A549 (cell line): ENCODE results near the gene LTA4H. TPM values are rescaled to one million over a fixed set of nuclear protein-coding genes. Genes with fewer than 3 reads are reported as not detected.

ENCODE experiments used
- ATAC-seq, 2 experiments: fragments of 200-7000 bp in 1 of 2; fragments of >200 bp in 1 of 2; cut with Nextera tagmentation in 1 of 2; cut with Tn5 transposase in 1 of 2; 3 replicates each; pipeline versions ENCODE4 v1.8.0 to v1.9.1; 2018 to 2020; ENCODE audit warnings: mild to moderate bottlenecking in 1 of 2, moderate library complexity in 1 of 2
- CTCF ChIA-PET: fragments of 300-600 bp; sonication (Branson Sonifier 250); formaldehyde crosslinking; extraction: SDS; loops from one replicate; lab custom pipeline; 2021; ENCODE audit warnings: antibody characterized with exemption, inconsistent platforms; lab: Yijun Ruan, JAX
- POLR2A ChIA-PET: fragments of 350-600 bp; formaldehyde crosslinking; extraction: SDS; loops from one replicate; lab custom pipeline; 2021; ENCODE audit warnings: antibody characterized with exemption, inconsistent platforms; lab: Yijun Ruan, JAX
- DNase-seq, 2 experiments: peaks; one replicate each; pipeline versions ENCODE4 v3.0.0 to v3.0.0-alpha.2; 2011 to 2016; ENCODE audit warnings: low read depth in 1 of 2, low spot score in 1 of 2
- FAIRE-seq: peaks from 2 replicates; lab custom pipeline; 2011; peaks lifted over from hg19 to GRCh38; lab: Jason Lieb, UNC
- H3K27ac ChIP-seq, 2 experiments: fragments of >200 bp; sonication (Bioruptor Twin); formaldehyde crosslinking; 3 replicates each; pipeline ENCODE4 v1.5.1; 2016 to 2017
- H3K4me1 ChIP-seq: fragments of >200 bp; sonication (Bioruptor Twin); formaldehyde crosslinking; 3 replicates; pipeline ENCODE4 v1.6.1; 2016
- H3K4me2 ChIP-seq: fragments of >200 bp; sonication (Bioruptor Twin); formaldehyde crosslinking; 3 replicates; pipeline ENCODE4 v1.6.1; 2016
- H3K4me3 ChIP-seq: fragments of >200 bp; sonication (Bioruptor Twin); formaldehyde crosslinking; 3 replicates; pipeline ENCODE4 v1.5.1; 2016
- H3K9me3 ChIP-seq: fragments of >200 bp; sonication (Bioruptor Twin); formaldehyde crosslinking; 3 replicates; pipeline ENCODE4 v1.6.1; 2016
- CBX2 ChIP-seq: fragments of 200-600 bp; sonication (generic); IDR thresholded peaks from 2 replicates; pipeline ENCODE4 v1.6.1; 2016; ENCODE audit warnings: low read depth, mild to moderate bottlenecking, borderline replicate concordance
- EP300 ChIP-seq, 2 experiments: fragments of >200 bp; sonication (Bioruptor Twin); formaldehyde crosslinking; IDR thresholded peaks; 2 replicates in 1 of 2; 3 replicates in 1 of 2; pipeline ENCODE4 v1.6.1; 2016 to 2017
- ESRRA ChIP-seq: fragments of 150-350 bp; IDR thresholded peaks from 2 replicates; pipeline ENCODE4 v1.6.1; 2014; ENCODE audit warnings: mild to moderate bottlenecking, low read length, borderline replicate concordance
- FOSB ChIP-seq: fragments of 250-450 bp; sonication (Bioruptor Pico); IDR thresholded peaks from 2 replicates; pipeline ENCODE4 v1.5.0; 2020; ENCODE audit warnings: mild to moderate bottlenecking, moderate library complexity
- FOXS1 ChIP-seq: fragments of 250-450 bp; sonication (Bioruptor Pico); IDR thresholded peaks from 2 replicates; pipeline ENCODE4 v1.5.0; 2020; ENCODE audit warnings: mild to moderate bottlenecking, moderate library complexity
- HEYL ChIP-seq: fragments of 250-450 bp; sonication (Bioruptor Pico); IDR thresholded peaks from 2 replicates; pipeline ENCODE4 v1.8.0; 2021; ENCODE audit warnings: mild to moderate bottlenecking, moderate library complexity
- HOXB5 ChIP-seq: fragments of 250-450 bp; sonication (Bioruptor Pico); IDR thresholded peaks from 2 replicates; pipeline ENCODE4 v1.5.0; 2020; ENCODE audit warnings: mild to moderate bottlenecking, moderate library complexity
- JUN ChIP-seq, 2 experiments: fragments of >200 bp; sonication (Bioruptor Twin); formaldehyde crosslinking; IDR thresholded peaks; 2 replicates in 1 of 2; 3 replicates in 1 of 2; pipeline ENCODE4 v1.6.1; 2016 to 2017
- KDM5A ChIP-seq: fragments of 200-600 bp; sonication (generic); IDR thresholded peaks from 2 replicates; pipeline ENCODE4 v1.6.1; 2016; ENCODE audit warnings: antibody characterized with exemption, mild to moderate bottlenecking
- MAFK ChIP-seq: fragments of 450-650 bp; IDR thresholded peaks from 2 replicates; pipeline ENCODE4 v1.6.1; 2014; ENCODE audit not compliant: partially characterized antibody
- NFE2L2 ChIP-seq: fragments of 150-350 bp; conservative IDR thresholded peaks from 2 replicates; pipeline ENCODE4 v1.6.1; 2014; ENCODE audit warnings: low read length
- NPAS2 ChIP-seq: fragments of 250-450 bp; sonication (Bioruptor Pico); IDR thresholded peaks from 2 replicates; pipeline ENCODE4 v1.8.0; 2022; ENCODE audit warnings: mild to moderate bottlenecking, moderate library complexity, borderline replicate concordance
- PHF8 ChIP-seq: fragments of 200-600 bp; sonication (generic); IDR thresholded peaks from 2 replicates; pipeline ENCODE4 v1.6.1; 2016; ENCODE audit warnings: low read depth, mild to moderate bottlenecking, antibody characterized with exemption, moderate library complexity, borderline replicate concordance
- POLR2AphosphoS2 ChIP-seq: conservative IDR thresholded peaks from 2 replicates; pipeline ENCODE4 v1.6.1; 2012; ENCODE audit warnings: low read length, improper control_type of control experiment, inconsistent platforms
- RAD21 ChIP-seq, 2 experiments: fragments of >200 bp in 1 of 2; sonication (Bioruptor Twin) in 1 of 2; formaldehyde crosslinking in 1 of 2; IDR thresholded peaks in 1 of 2; conservative IDR thresholded peaks in 1 of 2; 2 replicates in 1 of 2; 3 replicates in 1 of 2; pipeline ENCODE4 v1.6.1; 2012 to 2018; ENCODE audit warnings: inconsistent platforms in 1 of 2
- RARB ChIP-seq: fragments of 250-450 bp; sonication (Bioruptor Pico); IDR thresholded peaks from 2 replicates; pipeline ENCODE4 v1.8.0; 2021; ENCODE audit warnings: mild to moderate bottlenecking, moderate library complexity
- RNF2 ChIP-seq: fragments of 200-600 bp; sonication (generic); IDR thresholded peaks from 2 replicates; pipeline ENCODE4 v1.6.1; 2016; ENCODE audit warnings: low read depth, mild to moderate bottlenecking, antibody characterized with exemption, moderate library complexity, borderline replicate concordance
- TP53 ChIP-seq: fragments of 250-450 bp; sonication (Bioruptor Pico); IDR thresholded peaks from 2 replicates; pipeline ENCODE4 v1.5.0; 2021; ENCODE audit warnings: mild to moderate bottlenecking, moderate library complexity
- WGBS: methylation state at CpG from one replicate; pipeline ENCODE4 v1.1.6; 2017; ENCODE audit errors: missing lambda C conversion rate; 5-methylcytosine and 5-hydroxymethylcytosine counted together
- polyA plus RNA-seq, 4 experiments: library from polyadenylated mRNA; depleted of rRNA in 3 of 4; stranded (reverse); fragments of >200 nt; fragmentation: RNase III in 1 of 4; extraction: RNeasy Plus Mini Kit Qiagen cat#74134 plus additional on column Dnase treatment in 1 of 4; gene quantifications; 2 replicates in 3 of 4; 3 replicates in 1 of 4; pipeline ENCODE4 v1.2.3, GENCODE V29; 2011 to 2017
- TF ChIP-seq, protein P1 (sequence below): fragments of 200-600 bp; sonication (generic); IDR thresholded peaks from 2 replicates; pipeline ENCODE4 v1.6.1; 2016; ENCODE audit warnings: antibody characterized with exemption, mild to moderate bottlenecking, moderate library complexity
- TF ChIP-seq, protein P2 (sequence below): fragments of 250-450 bp; sonication (Bioruptor Pico); IDR thresholded peaks from 2 replicates; pipeline ENCODE4 v1.5.0; 2021; ENCODE audit warnings: mild to moderate bottlenecking, moderate library complexity, borderline replicate concordance
- TF ChIP-seq, protein P3 (sequence below): fragments of 250-450 bp; sonication (Bioruptor Pico); IDR thresholded peaks from 2 replicates; pipeline ENCODE4 v1.5.0; 2020; ENCODE audit warnings: low read depth, mild to moderate bottlenecking, moderate library complexity
- TF ChIP-seq, protein P4 (sequence below): IDR thresholded peaks from 2 replicates; pipeline ENCODE4 v1.6.1; 2012
- TF ChIP-seq, protein P5 (sequence below): fragments of >200 bp; sonication (Bioruptor Twin); formaldehyde crosslinking; IDR thresholded peaks from 3 replicates; pipeline ENCODE4 v1.5.1; 2016
- TF ChIP-seq, protein P6 (sequence below): IDR thresholded peaks from 2 replicates; pipeline ENCODE4 v1.6.1; 2012

Gene LTA4H
- polyA plus RNA-seq, 2 of the 4 experiments (the other 2 are of a cell fraction), result 126 to 174 TPM

DNA sequence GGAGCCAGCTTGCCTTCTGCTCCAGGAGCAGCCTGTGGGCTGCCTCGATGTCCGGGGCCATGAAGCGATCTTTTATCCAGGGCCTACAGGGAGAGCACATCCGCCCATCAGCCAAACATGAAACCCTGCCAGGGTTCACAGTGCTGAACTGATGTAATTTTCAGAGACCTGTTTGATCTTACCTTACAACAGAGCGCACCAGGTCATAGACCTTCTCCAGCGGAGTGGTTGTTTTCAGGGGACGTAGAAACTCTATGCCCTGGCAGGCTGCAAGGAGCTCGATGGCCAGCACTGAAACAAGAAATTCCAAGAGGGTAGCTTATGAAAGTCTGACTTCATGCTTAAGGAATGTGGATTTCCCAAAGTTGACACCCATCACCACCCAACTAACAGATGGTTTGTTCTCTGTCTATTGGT lies 59.0 kb downstream of the LTA4H start:
- Histone ChIP-seq H3K9me3 (no peaks in the 10 kb centered on the region), H3K4me2 (no peak overlapping the region), H3K27ac (no peak overlapping the region), H3K4me1 (no peaks in the 10 kb centered on the region)
- POLR2A ChIA-PET, result no interaction called here
- DNase-seq, result no peak
- WGBS, result 82% methylated on average over 8 of the region's 8 CpGs
- TF ChIP-seq, protein P1, sequence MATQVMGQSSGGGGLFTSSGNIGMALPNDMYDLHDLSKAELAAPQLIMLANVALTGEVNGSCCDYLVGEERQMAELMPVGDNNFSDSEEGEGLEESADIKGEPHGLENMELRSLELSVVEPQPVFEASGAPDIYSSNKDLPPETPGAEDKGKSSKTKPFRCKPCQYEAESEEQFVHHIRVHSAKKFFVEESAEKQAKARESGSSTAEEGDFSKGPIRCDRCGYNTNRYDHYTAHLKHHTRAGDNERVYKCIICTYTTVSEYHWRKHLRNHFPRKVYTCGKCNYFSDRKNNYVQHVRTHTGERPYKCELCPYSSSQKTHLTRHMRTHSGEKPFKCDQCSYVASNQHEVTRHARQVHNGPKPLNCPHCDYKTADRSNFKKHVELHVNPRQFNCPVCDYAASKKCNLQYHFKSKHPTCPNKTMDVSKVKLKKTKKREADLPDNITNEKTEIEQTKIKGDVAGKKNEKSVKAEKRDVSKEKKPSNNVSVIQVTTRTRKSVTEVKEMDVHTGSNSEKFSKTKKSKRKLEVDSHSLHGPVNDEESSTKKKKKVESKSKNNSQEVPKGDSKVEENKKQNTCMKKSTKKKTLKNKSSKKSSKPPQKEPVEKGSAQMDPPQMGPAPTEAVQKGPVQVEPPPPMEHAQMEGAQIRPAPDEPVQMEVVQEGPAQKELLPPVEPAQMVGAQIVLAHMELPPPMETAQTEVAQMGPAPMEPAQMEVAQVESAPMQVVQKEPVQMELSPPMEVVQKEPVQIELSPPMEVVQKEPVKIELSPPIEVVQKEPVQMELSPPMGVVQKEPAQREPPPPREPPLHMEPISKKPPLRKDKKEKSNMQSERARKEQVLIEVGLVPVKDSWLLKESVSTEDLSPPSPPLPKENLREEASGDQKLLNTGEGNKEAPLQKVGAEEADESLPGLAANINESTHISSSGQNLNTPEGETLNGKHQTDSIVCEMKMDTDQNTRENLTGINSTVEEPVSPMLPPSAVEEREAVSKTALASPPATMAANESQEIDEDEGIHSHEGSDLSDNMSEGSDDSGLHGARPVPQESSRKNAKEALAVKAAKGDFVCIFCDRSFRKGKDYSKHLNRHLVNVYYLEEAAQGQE, result no peak
- TF ChIP-seq MAFK, result no peak
- TF ChIP-seq KDM5A, result no peak
- TF ChIP-seq HOXB5 (CRISPR knock-in tag), result no peak
- TF ChIP-seq JUN (IDR thresholded peaks at IDR 0.05), result no peak
- TF ChIP-seq, all 56 proteins: peak for 0
- FAIRE-seq (no peak), ATAC-seq (no peak)
- no peak overlapping the region for H3K4me3 ChIP-seq
- CTCF ChIA-PET, result no interaction called here

DNA sequence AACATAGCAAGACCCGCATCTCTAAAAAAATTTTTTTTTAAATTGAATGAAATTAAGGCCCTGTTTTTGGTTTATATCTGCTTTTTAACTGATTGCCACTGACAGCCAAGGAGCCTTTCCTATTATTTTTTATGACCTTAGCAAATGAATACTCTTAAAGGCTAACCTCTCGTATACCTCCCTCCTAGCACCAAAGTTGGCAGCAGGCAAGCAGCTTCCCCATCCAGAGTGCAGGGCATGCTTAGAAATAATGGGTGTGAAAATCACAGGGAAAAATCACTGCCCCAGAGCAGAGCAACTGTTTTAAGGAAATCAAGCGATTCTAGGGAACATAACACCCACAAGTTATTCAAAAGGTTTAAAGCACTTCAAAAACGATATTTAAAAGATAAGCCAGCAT lies 59.9 kb downstream of the LTA4H start:
- FAIRE-seq (no peak), DNase-seq (no peak)
- CTCF ChIA-PET, result interaction anchor here (0.8 to 1.0 kb wide), 2 partner anchors 57 to 542 kb away, joined by 3 read pairs; no protein-coding TSS in a partner anchor

DNA sequence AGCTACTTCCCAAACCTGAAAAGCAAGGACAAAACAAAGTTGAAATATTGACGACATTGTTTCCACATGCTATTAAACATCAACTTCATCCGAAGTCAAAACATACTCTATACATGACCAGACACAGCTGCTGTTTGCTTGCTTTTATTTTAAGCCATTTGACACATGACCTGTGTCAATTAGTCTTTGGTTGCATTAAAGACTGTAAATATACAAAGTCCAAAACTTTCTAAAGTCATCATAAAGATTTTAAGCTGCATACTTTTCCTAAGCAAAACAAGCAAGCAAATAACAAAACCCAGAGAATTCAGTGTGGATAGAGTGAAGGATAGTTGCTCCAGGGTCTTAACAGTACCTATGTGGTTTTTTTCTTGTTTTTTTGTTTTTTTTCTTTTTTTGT lies 61.0 kb downstream of the LTA4H start:
- H3K4me2 ChIP-seq, result no peak overlapping the region
- ChIA-PET CTCF (interaction anchor here (1.0 to 1.2 kb wide), 3 partner anchors 12 to 55 kb away, joined by 3 read pairs; no protein-coding TSS in a partner anchor), POLR2A (no interaction called here)
- DNase-seq (no peak), ATAC-seq (no peak), FAIRE-seq (no peak)
- 58% methylated on average over 2 of the region's 2 CpGs for WGBS
- H3K27ac ChIP-seq, result no peak overlapping the region
- no peaks in the 10 kb centered on the region for H3K9me3 ChIP-seq
- H3K4me3 ChIP-seq, result no peak overlapping the region
- H3K4me1 ChIP-seq, result no peaks in the 10 kb centered on the region
- TF ChIP-seq PHF8 (no peak), EP300 (IDR thresholded peaks at IDR 0.05) (no peak), POLR2AphosphoS2 (no peak), HEYL (no peak), ESRRA (no peak), RARB (CRISPR knock-in tag) (no peak), RAD21 (conservative IDR thresholded peaks at IDR 0.05 in 1 of 2, IDR thresholded peaks at IDR 0.05 in 1 of 2) (no peak), NPAS2 (CRISPR knock-in tag) (no peak)
- TF ChIP-seq, protein P2, sequence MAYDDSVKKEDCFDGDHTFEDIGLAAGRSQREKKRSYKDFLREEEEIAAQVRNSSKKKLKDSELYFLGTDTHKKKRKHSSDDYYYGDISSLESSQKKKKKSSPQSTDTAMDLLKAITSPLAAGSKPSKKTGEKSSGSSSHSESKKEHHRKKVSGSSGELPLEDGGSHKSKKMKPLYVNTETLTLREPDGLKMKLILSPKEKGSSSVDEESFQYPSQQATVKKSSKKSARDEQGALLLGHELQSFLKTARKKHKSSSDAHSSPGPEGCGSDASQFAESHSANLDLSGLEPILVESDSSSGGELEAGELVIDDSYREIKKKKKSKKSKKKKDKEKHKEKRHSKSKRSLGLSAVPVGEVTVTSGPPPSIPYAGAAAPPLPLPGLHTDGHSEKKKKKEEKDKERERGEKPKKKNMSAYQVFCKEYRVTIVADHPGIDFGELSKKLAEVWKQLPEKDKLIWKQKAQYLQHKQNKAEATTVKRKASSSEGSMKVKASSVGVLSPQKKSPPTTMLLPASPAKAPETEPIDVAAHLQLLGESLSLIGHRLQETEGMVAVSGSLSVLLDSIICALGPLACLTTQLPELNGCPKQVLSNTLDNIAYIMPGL, result no peak
- TF ChIP-seq, protein P3, sequence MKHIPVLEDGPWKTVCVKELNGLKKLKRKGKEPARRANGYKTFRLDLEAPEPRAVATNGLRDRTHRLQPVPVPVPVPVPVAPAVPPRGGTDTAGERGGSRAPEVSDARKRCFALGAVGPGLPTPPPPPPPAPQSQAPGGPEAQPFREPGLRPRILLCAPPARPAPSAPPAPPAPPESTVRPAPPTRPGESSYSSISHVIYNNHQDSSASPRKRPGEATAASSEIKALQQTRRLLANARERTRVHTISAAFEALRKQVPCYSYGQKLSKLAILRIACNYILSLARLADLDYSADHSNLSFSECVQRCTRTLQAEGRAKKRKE, result no peak

More for the DNA sequence above, 59.9 kb downstream of the LTA4H start:
- WGBS, result 70% methylated on average over 4 of the region's 4 CpGs
- Histone ChIP-seq H3K4me3 (no peak overlapping the region), H3K9me3 (no peaks in the 10 kb centered on the region), H3K4me1 (no peaks in the 10 kb centered on the region), H3K27ac (no peak overlapping the region), H3K4me2 (no peak overlapping the region)
- TF ChIP-seq MAFK, result no peak
- TF ChIP-seq, protein P4, sequence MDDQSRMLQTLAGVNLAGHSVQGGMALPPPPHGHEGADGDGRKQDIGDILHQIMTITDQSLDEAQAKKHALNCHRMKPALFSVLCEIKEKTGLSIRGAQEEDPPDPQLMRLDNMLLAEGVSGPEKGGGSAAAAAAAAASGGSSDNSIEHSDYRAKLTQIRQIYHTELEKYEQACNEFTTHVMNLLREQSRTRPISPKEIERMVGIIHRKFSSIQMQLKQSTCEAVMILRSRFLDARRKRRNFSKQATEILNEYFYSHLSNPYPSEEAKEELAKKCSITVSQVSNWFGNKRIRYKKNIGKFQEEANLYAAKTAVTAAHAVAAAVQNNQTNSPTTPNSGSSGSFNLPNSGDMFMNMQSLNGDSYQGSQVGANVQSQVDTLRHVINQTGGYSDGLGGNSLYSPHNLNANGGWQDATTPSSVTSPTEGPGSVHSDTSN, result no peak
- no peak for TF ChIP-seq FOXS1
- no peak for TF ChIP-seq NFE2L2
- TF ChIP-seq TP53 (CRISPR knock-in tag), result no peak
- TF ChIP-seq, protein P5, sequence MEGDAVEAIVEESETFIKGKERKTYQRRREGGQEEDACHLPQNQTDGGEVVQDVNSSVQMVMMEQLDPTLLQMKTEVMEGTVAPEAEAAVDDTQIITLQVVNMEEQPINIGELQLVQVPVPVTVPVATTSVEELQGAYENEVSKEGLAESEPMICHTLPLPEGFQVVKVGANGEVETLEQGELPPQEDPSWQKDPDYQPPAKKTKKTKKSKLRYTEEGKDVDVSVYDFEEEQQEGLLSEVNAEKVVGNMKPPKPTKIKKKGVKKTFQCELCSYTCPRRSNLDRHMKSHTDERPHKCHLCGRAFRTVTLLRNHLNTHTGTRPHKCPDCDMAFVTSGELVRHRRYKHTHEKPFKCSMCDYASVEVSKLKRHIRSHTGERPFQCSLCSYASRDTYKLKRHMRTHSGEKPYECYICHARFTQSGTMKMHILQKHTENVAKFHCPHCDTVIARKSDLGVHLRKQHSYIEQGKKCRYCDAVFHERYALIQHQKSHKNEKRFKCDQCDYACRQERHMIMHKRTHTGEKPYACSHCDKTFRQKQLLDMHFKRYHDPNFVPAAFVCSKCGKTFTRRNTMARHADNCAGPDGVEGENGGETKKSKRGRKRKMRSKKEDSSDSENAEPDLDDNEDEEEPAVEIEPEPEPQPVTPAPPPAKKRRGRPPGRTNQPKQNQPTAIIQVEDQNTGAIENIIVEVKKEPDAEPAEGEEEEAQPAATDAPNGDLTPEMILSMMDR, result no peak
- TF ChIP-seq HOXB5 (CRISPR knock-in tag), result no peak
- TF ChIP-seq POLR2AphosphoS2, result no peak
- TF ChIP-seq CBX2, result no peak
- no peak for TF ChIP-seq FOSB (CRISPR knock-in tag)
- TF ChIP-seq, protein P6, sequence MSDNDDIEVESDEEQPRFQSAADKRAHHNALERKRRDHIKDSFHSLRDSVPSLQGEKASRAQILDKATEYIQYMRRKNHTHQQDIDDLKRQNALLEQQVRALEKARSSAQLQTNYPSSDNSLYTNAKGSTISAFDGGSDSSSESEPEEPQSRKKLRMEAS, result no peak
- no peak for TF ChIP-seq RNF2
- POLR2A ChIA-PET, result no interaction called here
- ATAC-seq, result no peak
